Rectal smooth muscle tissue (tissue), 1 donor: Measurements from ENCODE around the gene MAP7D2.

ENCODE experiments used
- H3K27ac ChIP-seq: one replicate; pipeline ENCODE4 v1.7.0; 2013; ENCODE audit warnings: low read depth, low read length, inconsistent platforms
- H3K27me3 ChIP-seq: one replicate; pipeline ENCODE4 v1.7.0; 2013; ENCODE audit warnings: low read length; ENCODE audit not compliant: control insufficient read depth, insufficient read depth
- H3K36me3 ChIP-seq: one replicate; pipeline ENCODE4 v1.7.0; 2013; ENCODE audit warnings: low read length; ENCODE audit not compliant: control insufficient read depth, insufficient read depth
- H3K4me1 ChIP-seq: one replicate; pipeline ENCODE4 v1.7.0; 2013; ENCODE audit warnings: low read length; ENCODE audit not compliant: control insufficient read depth, insufficient read depth
- H3K4me3 ChIP-seq: one replicate; pipeline ENCODE4 v1.7.0; 2013; ENCODE audit warnings: low read length
- H3K9ac ChIP-seq: one replicate; pipeline ENCODE4 v1.7.0; 2013; ENCODE audit warnings: low read length

Gene MAP7D2

GRCh38 chrX:20059467-20060128, 57.1 kb downstream of the MAP7D2 start:
- H3K4me3 ChIP-seq, result no peak overlapping the region
- no peak overlapping the region for H3K9ac ChIP-seq
- no peaks in the 10 kb centered on the region for H3K27me3 ChIP-seq
- H3K36me3 ChIP-seq, result no peaks in the 10 kb centered on the region
- no peak overlapping the region for H3K27ac ChIP-seq
- no peaks in the 10 kb centered on the region for H3K4me1 ChIP-seq

- no peaks in the 10 kb centered on the region for H3K27me3 ChIP-seq
- H3K36me3 ChIP-seq, result no peaks in the 10 kb centered on the region
- H3K9ac ChIP-seq, result no peak overlapping the region
- H3K4me3 ChIP-seq, result no peak overlapping the region
- H3K4me1 ChIP-seq, result no peaks in the 10 kb centered on the region
- no peak overlapping the region for H3K27ac ChIP-seq
Measured at GRCh38 chrX:20057479-20057878, 59.2 kb downstream of the MAP7D2 start.

DNA sequence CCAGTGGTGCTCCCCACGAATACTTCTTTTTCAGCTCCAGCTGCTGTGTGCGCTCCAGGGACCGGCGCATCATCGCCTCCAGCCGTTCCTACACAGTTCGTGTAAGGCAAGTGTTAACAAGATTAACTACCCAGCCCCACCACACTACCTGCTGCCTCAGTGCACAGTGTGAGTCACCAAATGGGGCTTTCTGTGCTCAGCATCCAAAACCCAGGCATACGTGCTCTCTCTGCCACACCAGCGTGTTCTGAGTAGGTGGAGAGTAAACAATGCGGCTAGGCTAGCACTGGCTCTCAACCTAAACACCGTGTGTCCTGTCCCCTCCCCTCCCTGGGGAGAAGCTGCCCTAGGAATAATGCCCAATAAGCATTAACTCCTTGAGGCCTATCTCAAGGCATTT, 60.0 kb downstream of the MAP7D2 start:
- Histone ChIP-seq H3K9ac (no peak overlapping the region), H3K4me3 (no peak overlapping the region), H3K27ac (no peak overlapping the region)

DNA sequence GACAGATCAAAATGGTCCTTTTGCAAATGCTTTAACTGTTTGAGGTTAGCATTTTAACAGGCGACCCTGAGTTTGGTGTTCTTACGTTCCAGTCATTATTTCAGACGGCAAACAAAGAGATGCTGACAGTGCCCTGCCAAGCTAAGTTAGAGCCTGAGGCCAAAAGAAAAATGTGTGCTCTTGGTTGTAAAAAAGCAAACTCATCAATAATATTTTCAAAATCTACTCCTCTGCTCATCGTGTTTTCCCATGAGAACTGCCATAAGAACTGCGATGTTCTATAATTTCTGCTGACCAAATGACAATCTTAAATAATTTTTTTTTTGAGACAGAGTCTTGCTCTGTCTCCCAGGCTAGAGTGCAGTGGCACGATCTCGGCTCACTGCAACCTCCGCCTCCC, 63.2 kb downstream of the MAP7D2 start:
- H3K27ac ChIP-seq, result no peak overlapping the region
- no peaks in the 10 kb centered on the region for H3K36me3 ChIP-seq
- H3K9ac ChIP-seq, result no peak overlapping the region

More for the DNA sequence above, 60.0 kb downstream of the MAP7D2 start:
- H3K27me3 ChIP-seq, result no peaks in the 10 kb centered on the region
- no peaks in the 10 kb centered on the region for H3K36me3 ChIP-seq
- no peaks in the 10 kb centered on the region for H3K4me1 ChIP-seq

GRCh38 chrX:20046864-20047263, 69.8 kb downstream of the MAP7D2 start:
- Histone ChIP-seq H3K27me3 (no peaks in the 10 kb centered on the region), H3K36me3 (no peaks in the 10 kb centered on the region), H3K4me3 (no peak overlapping the region), H3K27ac (no peak overlapping the region), H3K9ac (no peak overlapping the region), H3K4me1 (no peaks in the 10 kb centered on the region)

More for the DNA sequence above, 63.2 kb downstream of the MAP7D2 start:
- no peaks in the 10 kb centered on the region for H3K27me3 ChIP-seq
- no peak overlapping the region for H3K4me3 ChIP-seq
- H3K4me1 ChIP-seq, result no peaks in the 10 kb centered on the region

GRCh38 chrX:20046223-20046622, 70.5 kb downstream of the MAP7D2 start:
- H3K36me3 ChIP-seq, result no peaks in the 10 kb centered on the region
- H3K9ac ChIP-seq, result no peak overlapping the region
- no peak overlapping the region for H3K4me3 ChIP-seq
- no peak overlapping the region for H3K27ac ChIP-seq
- H3K27me3 ChIP-seq, result no peaks in the 10 kb centered on the region
- no peaks in the 10 kb centered on the region for H3K4me1 ChIP-seq

- Histone ChIP-seq H3K27me3 (no peaks in the 10 kb centered on the region), H3K4me1 (no peaks in the 10 kb centered on the region), H3K4me3 (no peak overlapping the region), H3K9ac (no peak overlapping the region), H3K36me3 (no peaks in the 10 kb centered on the region), H3K27ac (no peak overlapping the region)
Measured at GRCh38 chrX:20042221-20042620, 74.5 kb downstream of the MAP7D2 start.

DNA sequence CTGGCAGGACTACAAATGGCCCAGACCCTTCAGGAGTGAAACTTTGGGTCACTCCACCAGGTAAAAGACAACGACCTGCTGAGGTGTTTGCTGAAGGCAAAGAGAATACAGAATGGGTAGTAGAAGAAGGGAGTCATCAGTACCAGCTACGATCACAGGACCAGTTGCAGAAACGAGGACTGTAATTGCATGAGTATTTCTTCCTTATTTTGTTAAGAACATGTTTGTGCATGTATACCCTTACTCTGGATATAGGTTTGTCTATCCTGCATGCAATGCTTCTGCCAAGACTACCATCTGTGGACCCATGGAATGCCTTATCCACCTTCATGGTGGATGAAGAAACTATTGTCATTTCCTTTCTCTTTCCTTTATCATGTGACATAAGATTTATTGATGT, 77.7 kb downstream of the MAP7D2 start:
- no peaks in the 10 kb centered on the region for H3K36me3 ChIP-seq
- no peak overlapping the region for H3K9ac ChIP-seq
- H3K27me3 ChIP-seq, result no peaks in the 10 kb centered on the region
- H3K4me3 ChIP-seq, result no peak overlapping the region
- H3K4me1 ChIP-seq, result no peaks in the 10 kb centered on the region
- no peak overlapping the region for H3K27ac ChIP-seq

- no peak overlapping the region for H3K4me3 ChIP-seq
- H3K36me3 ChIP-seq, result no peaks in the 10 kb centered on the region
- H3K27me3 ChIP-seq, result no peaks in the 10 kb centered on the region
- H3K4me1 ChIP-seq, result no peaks in the 10 kb centered on the region
- H3K9ac ChIP-seq, result no peak overlapping the region
- H3K27ac ChIP-seq, result no peak overlapping the region
Measured at GRCh38 chrX:20037186-20037585, 79.5 kb downstream of the MAP7D2 start.

- Histone ChIP-seq H3K4me1 (no peaks in the 10 kb centered on the region), H3K27ac (no peak overlapping the region), H3K36me3 (no peaks in the 10 kb centered on the region), H3K9ac (no peak overlapping the region), H3K27me3 (no peaks in the 10 kb centered on the region), H3K4me3 (no peak overlapping the region)
Measured at GRCh38 chrX:20032201-20032600, 84.5 kb downstream of the MAP7D2 start.

DNA sequence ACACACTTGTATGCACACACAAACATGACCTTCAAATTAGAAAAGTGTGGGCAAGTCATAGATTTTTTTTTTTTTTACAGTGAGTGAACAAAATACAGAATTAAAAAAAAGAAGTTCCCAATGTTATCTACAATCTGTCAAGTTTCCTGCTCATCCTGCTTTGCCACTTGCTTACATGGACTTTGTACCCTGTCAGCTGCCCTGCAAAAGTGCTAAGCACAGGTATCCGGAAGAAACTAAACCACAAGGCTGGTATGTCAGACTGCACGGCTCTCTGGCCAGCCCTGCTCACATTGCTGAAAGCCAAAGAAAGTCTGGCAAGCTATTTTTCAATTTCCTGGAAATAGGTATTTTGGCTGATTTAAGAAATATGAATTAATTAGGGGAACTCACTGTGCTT, 87.0 kb downstream of the MAP7D2 start:
- no peaks in the 10 kb centered on the region for H3K4me1 ChIP-seq
- H3K36me3 ChIP-seq, result no peaks in the 10 kb centered on the region
- no peak overlapping the region for H3K4me3 ChIP-seq
- no peak overlapping the region for H3K9ac ChIP-seq
- no peaks in the 10 kb centered on the region for H3K27me3 ChIP-seq
- no peak overlapping the region for H3K27ac ChIP-seq

DNA sequence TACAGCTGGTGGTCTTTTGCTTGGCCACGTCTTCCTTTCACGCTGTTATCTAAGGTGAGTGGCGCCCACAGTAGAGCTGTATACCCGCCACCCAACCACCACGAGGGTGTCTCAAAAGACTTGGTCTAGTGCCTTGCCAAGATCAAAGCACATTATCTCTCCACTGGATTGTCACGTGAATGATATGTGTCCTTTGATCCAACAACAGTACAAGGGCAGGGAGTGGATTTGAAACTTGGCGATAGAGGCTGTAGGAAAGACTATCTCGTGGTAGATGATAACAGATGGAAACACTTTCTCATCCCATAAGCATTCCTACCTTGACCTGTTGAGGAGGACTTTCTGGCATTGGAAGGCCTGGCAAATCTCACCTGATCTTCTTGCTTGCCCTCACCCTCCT, 88.1 kb downstream of the MAP7D2 start:
- H3K27ac ChIP-seq, result no peak overlapping the region
- no peaks in the 10 kb centered on the region for H3K27me3 ChIP-seq
- no peaks in the 10 kb centered on the region for H3K36me3 ChIP-seq
- H3K4me1 ChIP-seq, result no peaks in the 10 kb centered on the region
- no peak overlapping the region for H3K9ac ChIP-seq
- no peak overlapping the region for H3K4me3 ChIP-seq

DNA sequence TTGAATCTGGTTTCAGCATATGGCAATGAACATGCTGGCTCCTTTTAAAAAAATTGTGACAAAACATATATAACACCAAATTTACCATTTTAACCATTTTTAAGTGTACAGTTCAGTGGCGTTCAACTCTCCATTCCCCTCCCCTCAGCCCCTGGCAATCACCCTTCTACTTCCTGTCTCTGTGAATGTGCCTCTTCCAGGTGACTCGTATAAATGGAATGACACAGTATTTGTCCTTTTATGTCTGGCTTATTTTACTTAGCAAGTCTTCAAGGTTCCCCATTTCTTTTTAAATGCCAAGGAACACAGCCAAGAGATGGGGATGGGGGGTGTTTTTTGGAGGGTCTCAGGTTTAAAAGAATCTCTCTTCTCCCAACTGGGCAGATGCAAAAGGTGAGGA, 90.4 kb downstream of the MAP7D2 start:
- Histone ChIP-seq H3K9ac (no peak overlapping the region), H3K36me3 (no peaks in the 10 kb centered on the region), H3K4me1 (no peaks in the 10 kb centered on the region), H3K27ac (no peak overlapping the region), H3K4me3 (no peak overlapping the region), H3K27me3 (no peaks in the 10 kb centered on the region)
